Femur (tissue), 1 donor: Measurements from ENCODE around the gene NANS.
"Not testable (repeated sequence)": the region's sequence is repeated elsewhere in the genome, so short reads cannot be mapped to it uniquely, and the experiment has no call there.

Source experiments
- DNase-seq: peaks from one replicate; pipeline ENCODE4 v3.0.0-alpha.2; 2017

NANS gene

GRCh38 chr9:98080780-98081179, 24.2 kb downstream of the NANS start:
- no peak for DNase-seq

- no peak for DNase-seq
Measured at GRCh38 chr9:98081477-98082219, 25.1 kb downstream of the NANS start.

GRCh38 chr9:98083061-98083501, 26.5 kb downstream of the NANS start:
- no peak for DNase-seq

DNA sequence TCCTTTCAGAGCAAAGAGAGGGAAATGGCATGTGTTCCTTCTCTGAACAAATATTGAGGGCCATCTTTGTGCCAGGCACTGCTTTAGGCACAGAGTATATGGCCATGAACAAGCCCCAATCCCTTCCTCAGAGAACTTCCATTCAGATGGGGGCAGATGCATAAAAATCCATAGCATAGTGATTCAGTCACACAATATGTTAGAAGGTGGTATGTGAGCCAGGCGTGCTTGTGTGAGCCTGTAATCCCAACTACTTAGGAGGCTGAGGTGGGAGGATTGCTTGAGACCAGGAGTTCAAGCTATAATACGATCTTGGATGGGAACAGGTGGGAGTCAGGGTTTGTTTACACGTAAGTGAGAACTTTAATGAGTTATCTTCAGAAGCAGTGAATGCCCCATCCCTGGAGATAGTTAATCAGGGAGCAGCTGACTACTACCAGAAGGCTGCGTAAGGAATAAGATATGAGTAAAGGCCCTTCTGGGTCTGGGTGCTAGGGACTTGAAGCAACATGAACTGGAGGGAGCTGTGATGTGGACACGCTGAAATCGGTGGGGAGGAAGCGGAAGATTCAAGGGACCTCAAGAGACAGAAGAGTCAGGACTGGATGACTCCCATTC, 27.1 kb downstream of the NANS start:
- no peak for DNase-seq

DNA sequence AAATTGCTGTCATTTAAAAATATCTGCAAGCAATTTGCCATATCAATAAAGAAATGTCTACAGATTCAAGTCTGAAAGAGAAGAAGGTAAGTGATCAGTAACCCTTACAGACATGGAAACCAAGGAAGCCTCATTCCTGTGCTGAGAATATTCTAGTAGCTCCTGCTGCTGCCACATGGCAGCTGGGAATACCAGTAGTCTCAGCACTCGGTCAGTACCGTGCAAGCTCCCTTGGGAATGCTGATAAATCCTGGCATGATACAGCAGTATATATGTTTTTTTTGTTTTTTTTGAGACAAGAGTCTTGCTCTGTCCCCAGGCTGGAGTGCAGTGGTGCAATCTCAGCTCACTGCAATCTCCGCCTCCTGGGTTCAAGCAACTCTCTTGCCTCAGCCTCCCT, 27.9 kb downstream of the NANS start:
- DNase-seq = no peak

DNA sequence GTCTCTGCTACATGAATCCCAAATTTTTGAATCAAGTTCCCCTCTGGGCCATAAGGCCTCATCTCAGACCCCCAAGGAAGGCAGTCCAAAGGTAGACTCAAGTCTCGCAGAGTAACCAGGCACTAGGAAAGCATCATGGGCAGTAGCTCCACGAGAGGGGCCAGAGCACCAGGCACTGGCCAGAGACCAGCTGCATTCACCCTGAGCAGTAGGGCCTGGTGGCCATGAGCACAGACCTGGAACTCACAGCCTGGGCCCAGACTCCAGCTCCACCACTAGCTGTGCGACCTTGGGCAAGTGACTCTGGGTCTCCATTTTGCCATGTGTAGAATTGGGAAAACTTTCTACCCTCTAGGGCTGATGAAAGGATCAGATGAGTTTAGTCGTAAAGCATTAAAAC, 28.5 kb downstream of the NANS start:
- DNase-seq = no peak

- DNase-seq = no peak
Measured at GRCh38 chr9:98085944-98086343, 29.4 kb downstream of the NANS start.

DNA sequence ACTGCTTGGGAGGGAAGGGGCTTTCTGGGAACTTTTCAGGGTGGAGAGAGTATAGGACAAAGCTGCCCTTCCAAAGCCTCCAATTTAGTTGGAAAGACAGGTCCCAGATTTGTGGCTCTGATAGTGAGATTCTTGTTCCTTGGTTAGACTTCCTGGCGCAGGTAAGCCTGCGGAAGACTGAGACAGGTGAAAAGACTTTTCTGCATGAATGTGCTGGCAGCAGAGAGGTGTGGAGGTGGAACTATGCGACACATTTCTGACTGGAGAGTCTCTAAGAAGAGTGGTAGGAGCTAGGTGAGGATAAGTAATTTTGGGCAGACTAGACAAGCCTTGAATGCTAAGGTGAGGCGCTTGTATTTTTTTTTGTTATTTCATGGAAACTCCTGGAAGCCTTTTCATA, 29.9 kb downstream of the NANS start:
- no peak for DNase-seq

GRCh38 chr9:98087420-98088354, 31.2 kb downstream of the NANS start:
- peak; percentile 77 for DNase-seq

GRCh38 chr9:98090674-98091073, 34.1 kb downstream of the NANS start:
- DNase-seq = not testable (repeated sequence)

GRCh38 chr9:98091735-98092612, 35.4 kb downstream of the NANS start:
- DNase-seq = no peak

DNA sequence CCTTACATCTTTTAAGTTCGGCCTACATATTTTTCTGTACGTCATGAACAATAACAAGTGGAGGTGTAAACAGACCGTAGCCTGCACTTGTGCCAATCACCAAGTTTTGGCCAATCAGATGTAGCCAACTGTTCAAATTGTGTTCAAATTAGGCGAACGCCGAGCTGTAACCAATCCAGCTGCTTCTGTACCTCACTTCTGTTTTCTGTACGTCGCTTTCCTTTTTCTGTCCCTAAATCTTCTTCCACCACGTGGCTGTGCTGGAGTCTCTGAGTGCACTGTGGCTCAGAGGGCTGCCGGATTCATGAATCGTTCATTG, 36.0 kb downstream of the NANS start:
- DNase-seq = no peak

- no peak for DNase-seq
Measured at GRCh38 chr9:98094316-98094715, 37.8 kb downstream of the NANS start.

DNA sequence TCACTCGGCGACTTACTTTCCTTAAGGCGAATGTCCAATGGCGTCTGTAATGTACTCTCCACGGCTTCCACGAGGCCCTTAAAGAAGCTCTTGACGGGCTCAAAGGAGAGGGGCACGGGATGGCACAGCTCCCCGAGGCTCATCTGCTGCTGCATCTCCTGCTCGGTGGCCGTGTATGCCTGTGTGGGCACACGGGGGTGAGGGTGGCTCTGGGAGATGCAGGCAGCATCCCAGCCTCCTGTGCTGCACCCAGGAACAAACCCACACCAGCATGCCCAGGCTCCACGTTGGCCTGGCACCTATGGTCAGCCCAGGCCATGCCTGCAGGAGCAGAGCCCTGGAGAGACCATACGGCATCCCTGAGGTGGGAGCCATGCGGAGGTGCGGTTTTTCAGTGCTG, 38.3 kb downstream of the NANS start:
- DNase-seq = no peak

DNA sequence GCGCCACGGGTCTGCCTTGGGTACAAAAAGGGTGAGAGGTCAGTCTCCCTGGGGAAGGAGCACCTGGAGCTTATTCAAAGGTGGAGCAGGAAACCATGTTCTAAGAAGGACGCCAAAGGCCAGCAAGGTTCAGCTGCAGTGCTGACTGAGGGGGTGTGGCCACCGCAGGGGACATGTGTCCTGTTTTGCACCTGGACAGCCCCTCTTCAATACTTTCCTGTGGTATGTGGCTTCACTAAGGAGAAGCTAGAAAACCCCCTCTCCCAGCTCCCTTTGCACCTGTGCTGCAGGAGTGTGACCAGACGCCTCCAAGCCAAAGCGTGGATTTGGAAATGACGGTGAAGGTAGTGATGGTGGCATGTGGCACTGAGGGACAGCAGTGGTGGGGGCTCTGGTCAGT, 38.9 kb downstream of the NANS start:
- DNase-seq = no peak

DNA sequence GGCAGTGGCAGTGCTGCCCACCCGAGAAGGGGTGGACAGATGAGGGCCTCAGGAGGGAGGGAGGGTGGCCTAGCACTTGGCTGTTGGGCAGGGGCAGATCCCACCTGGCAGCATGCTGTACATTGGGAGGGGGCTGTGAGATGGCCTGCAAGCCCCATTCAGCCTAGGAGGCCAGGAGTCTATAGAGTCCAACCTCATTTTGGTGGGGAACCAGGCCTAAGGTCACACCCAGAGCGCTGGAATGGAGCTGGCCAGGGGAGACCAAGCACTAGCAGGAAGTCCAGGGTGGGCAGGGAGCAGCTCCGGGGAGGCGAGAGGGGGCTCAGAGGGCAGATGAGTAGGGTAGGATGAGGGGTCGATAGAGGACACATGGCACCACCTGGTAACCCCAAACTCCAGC, 39.6 kb downstream of the NANS start:
- DNase-seq = no peak

GRCh38 chr9:98097836-98098235, 41.3 kb downstream of the NANS start:
- DNase-seq = no peak

DNA sequence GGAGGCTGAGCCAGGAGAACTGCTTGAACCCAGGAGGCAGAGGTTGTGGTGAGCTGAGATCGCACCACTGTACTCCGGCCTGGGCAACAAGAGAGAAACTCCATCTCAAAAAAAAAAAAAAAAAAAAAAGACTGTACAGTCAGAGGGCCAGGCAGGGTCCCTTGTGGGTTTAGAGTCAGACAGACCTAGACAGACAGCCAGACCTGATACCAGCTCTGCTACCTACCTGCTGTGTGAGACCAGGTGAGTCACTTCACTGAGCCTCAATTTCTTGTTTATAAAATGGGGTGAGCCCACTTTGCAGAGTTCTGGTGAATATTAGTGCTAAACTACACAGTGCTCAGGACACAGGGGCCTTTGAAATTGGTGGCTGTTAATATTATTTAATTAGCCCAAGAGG, 42.8 kb downstream of the NANS start:
- DNase-seq = no peak

DNA sequence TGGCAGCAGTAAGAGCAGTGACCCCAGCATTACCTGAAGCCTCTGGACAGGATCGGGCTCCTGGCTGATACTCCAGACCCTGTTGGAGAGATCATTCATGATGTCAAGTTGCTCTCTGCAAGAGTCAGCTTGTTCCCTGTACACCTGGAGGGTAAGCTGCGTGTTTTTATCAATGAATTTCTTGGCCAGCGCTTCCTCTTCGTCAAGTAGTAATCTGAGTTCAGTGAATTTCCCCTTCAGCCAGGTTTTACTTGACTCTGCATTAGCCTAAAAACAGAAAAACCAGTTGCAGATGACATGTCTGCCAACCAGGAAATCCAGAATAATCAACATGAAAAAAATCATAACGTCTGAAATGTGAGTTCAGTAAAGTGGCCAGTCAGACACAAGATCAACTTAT, 43.4 kb downstream of the NANS start:
- no peak for DNase-seq

- DNase-seq = no peak
Measured at GRCh38 chr9:98100456-98100855, 43.9 kb downstream of the NANS start.

DNA sequence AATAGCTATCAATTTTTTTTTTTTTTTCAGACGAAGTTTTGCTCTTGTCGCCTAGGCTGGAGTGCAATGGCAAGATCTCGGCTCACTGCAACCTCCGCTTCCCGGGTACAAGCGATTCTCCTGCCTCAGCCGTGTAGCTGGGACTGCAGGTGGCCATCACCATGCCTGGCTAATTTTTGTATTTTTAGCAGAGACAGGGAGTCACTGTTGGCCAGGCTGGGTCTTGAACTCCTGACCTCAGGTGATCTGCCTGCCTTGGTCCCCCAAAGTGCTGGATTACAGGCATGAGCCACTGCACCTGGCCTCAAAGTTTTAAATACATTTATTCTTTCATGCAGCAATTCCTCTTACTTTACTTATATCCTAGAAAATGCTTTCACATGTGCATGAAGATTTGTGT, 44.9 kb downstream of the NANS start:
- no peak for DNase-seq

DNA sequence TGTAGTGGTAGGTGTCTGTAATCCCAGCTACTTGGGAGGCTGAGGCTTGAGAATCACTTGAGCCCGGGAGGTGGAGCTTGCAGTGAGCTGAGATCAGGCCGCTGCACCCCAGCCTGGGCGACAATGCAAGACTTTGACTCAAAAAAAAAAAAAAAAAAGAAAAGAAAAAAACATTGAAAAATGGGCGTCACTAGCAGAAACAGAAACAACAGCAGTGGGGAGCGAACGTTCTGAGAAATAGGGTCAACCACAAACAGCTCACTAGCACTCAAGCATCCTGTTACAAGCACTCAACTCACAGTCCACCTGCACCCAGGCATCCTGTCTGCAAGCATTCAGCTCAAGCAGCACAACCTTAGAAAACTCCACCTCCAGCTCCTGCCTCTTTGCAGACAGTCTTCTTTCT, 45.3 kb downstream of the NANS start:
- no peak for DNase-seq

- DNase-seq = no peak
Measured at GRCh38 chr9:98104445-98104881, 47.9 kb downstream of the NANS start.
